GM18499 (cell line): ENCODE results near the gene CHD8.
"Not testable (repeated sequence)": the region's sequence is repeated elsewhere in the genome, so short reads cannot be mapped to it uniquely, and the experiment has no call there.

Experiments used
- ATAC-seq: cut with Tn5 transposase; IDR thresholded peaks from one replicate; pipeline ENCODE4 v1.9.1; 2021; ENCODE audit warnings: moderate number of reproducible peaks; ENCODE audit not compliant: insufficient read depth, unreplicated experiment

The CHD8 gene

DNA sequence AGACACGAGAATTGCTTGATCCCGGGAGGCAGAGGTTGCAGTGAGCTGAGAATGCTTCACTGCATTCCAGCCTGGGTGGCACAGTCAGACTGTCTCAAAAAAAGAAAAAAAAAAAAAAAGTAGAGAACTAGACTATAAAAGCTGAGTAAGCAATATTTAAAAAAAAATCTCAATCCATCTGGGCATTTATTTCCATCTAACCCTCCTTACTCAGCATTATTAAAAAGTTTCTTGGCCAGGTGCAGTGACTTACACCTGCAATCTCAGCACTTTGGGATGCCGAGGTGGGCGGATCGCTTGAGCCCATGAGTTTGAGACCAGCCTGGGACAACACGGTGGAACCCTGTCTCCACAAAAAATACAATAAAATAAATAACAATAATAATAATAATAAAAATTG is 76.6 kb downstream of the CHD8 start:
- no peak for ATAC-seq

- ATAC-seq, result no peak
Observed at GRCh38 chr14:21373980-21374379, 81.9 kb downstream of the CHD8 start.

DNA sequence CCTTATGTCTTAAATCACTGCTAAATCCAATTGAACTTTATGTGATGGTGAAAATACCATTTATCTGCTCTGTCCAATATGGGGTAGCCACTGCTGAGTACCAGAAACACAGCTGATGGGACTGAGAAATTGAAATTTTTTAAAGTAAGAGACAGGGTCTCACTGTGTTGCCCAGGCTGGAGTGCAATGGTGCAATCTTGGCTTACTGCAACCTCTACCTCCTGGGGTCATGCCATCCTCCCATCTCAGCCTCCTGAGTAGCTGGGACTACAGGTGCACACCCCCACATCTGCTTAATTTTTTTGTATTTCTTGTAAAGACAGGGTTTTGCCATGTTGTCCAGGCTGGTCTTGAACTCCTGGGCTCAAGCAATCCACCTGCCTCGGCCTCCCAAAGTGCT is 83.1 kb downstream of the CHD8 start:
- ATAC-seq, result not testable (repeated sequence)

GRCh38 chr14:21369949-21370679 is 85.8 kb downstream of the CHD8 start:
- ATAC-seq, result no peak

DNA sequence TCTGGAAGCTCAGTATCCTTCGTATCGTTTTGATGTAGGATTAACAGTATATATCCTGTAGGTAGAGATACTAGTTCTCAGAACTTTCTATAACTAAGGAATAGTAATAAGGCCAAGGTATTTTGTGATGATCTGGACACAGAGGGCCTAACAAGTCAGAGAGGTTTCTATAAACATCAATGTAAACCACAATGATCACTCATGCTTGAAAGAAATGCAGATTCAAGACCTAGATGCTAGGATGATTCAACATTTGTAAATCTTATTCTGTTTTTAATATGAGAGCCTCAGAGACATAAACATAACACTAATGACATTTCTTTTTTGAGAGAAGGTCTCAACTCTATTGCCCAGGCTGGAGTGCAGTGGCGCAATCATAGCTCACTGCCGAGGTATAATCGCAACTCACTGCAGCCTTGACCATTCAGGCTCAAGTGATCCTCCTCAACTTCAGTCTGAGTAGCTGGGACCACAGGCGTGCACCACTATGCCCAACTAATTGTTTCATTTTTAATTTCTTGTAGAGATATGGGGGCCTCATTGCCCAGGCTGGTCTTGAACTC is 88.3 kb downstream of the CHD8 start:
- no peak for ATAC-seq

DNA sequence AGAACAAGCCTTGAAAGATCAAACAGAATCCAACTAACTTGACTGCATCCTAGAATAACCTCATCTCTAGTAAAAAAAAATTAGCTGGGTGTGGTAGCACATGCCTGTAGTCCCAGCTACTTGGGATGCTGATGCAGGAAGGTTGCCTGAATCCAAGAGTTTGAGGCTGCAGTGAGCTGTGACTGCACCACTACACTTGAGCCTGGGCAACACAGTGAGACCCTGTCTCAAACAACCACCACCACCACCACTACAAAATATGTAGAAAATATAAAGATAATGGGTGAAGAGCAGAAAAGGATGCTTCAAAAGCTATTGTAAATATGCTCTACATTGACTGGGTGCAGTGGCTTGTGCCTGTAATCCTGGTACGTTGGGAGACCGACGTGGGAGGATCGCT is 99.4 kb downstream of the CHD8 start:
- ATAC-seq, result no peak

DNA sequence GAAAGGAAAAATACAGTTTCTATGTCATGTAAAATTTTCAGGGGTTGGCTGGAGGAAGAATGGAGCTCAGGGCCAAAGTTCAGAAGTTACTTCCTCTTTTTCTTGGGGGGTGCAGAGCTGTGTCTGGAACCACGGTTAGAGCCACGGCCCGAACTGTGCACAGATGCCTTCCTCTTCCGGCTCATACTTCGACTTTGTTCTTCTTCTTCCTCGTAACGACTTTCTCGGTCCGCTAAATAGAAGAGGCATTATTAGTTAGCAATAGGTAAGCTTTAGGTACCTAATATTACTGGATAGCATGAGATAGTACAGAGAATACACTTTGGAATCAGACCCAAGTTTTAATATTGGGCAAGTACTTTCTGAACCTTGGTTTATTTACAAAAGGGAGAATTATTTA is 103.3 kb downstream of the CHD8 start:
- ATAC-seq, result no peak

GRCh38 chr14:21350539-21350938 is 105.4 kb downstream of the CHD8 start:
- no peak for ATAC-seq

DNA sequence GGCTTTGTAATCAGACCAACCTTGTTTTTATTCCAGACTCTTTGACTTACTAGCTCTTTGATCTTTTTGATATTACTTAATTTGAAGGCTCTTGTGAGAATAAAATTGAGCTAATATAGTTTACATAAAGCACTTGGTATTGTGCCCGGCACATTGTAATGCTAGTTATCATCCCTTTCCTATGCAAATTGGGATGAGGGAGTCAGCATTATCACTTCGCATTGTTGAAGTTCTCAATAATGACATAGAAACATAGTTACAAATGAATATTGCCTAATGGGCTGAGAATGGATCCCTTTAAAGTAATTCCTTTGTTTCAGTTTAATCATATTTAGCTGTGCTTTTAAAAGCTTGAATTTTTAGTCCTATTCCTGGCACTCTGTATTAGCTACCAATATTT is 108.7 kb downstream of the CHD8 start:
- ATAC-seq, result no peak

DNA sequence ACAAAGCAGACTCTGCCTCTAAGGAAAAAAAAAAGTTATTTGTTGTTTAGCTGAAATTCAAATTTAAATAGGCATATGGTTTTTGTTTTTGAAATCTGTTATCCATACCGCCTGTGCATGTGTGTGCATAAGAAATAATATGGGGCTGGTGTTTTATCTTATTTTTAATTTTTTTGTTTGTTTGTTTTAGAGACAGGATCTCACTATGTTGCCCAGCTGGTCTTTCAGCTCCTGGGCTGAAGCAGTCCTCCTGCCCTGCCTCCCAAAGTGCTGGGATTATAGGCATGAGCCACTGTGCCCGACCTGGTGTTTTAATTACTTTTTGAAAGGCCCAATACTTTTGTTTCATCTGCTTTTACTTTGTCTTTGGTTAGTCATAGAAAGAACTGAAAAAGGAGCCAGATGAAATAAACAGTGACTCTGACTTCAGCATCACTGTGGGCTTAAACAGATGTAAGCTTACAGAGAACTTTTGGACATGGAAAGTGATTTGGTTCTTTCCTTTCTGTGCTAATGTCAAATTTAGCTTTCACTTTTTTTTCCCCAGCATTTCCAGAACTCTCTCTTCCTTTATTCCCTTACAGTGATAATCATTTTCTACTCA is 109.3 kb downstream of the CHD8 start:
- no peak for ATAC-seq

GRCh38 chr14:21343035-21343794 is 112.7 kb downstream of the CHD8 start:
- ATAC-seq, result no peak
